HepG2 (cell line): Measurements from ENCODE around the gene ATP13A1. TPM values are rescaled to one million over a fixed set of nuclear protein-coding genes. Genes with fewer than 3 reads are reported as not detected.
A peak's percentile ranks its signal among the peaks of the same experiment; 100 is the strongest.

Experiments
- AGO2 ChIP-seq: fragments of 200-400 bp; formaldehyde crosslinking; optimal IDR thresholded peaks from 2 replicates; pipeline ENCODE3; 2017; ENCODE audit warnings: mild to moderate bottlenecking, low read depth, low read length, moderate library complexity
- CBFB ChIP-seq: sonication (generic); formaldehyde crosslinking; IDR thresholded peaks from 2 replicates; pipeline ENCODE4 v1.4.0; 2020; ENCODE audit warnings: missing genetic modification reagents
- CBX1 ChIP-seq: IDR thresholded peaks from one replicate; pipeline ENCODE4 v1.6.1; 2016; ENCODE audit warnings: antibody characterized with exemption, low read depth
- GLI4 ChIP-seq: sonication (generic); formaldehyde crosslinking; IDR thresholded peaks from 2 replicates; pipeline ENCODE4 v1.5.1; 2020; ENCODE audit warnings: missing genetic modification reagents, mild to moderate bottlenecking, moderate library complexity, borderline replicate concordance
- NCOA5 ChIP-seq: sonication (generic); formaldehyde crosslinking; IDR thresholded peaks from 2 replicates; pipeline ENCODE4 v1.4.0; 2020; ENCODE audit warnings: missing genetic modification reagents
- NR1H2 ChIP-seq: sonication (generic); formaldehyde crosslinking; IDR thresholded peaks from 2 replicates; pipeline ENCODE4 v1.8.1; 2022; ENCODE audit warnings: low read depth, missing genetic modification reagents, borderline replicate concordance
- POGZ ChIP-seq: sonication (generic); formaldehyde crosslinking; IDR thresholded peaks from 2 replicates; pipeline ENCODE4 v1.4.0; 2020; ENCODE audit warnings: mild to moderate bottlenecking, missing genetic modification reagents
- RAD21 ChIP-seq: fragments of 450-650 bp; formaldehyde crosslinking; IDR thresholded peaks from 2 replicates; pipeline ENCODE4 v1.5.0; 2020; ENCODE audit warnings: mild to moderate bottlenecking
- STAT6 ChIP-seq: sonication (generic); formaldehyde crosslinking; IDR thresholded peaks from 2 replicates; pipeline ENCODE4 v1.4.0; 2020; ENCODE audit warnings: missing genetic modification reagents, mild to moderate bottlenecking, borderline replicate concordance
- TBL1XR1 ChIP-seq: fragments of 150-350 bp; IDR thresholded peaks from 2 replicates; pipeline ENCODE4 v1.6.1; 2014; ENCODE audit warnings: borderline replicate concordance, low read length; ENCODE audit not compliant: partially characterized antibody
- ZBED4 ChIP-seq: sonication (generic); formaldehyde crosslinking; IDR thresholded peaks from 2 replicates; pipeline ENCODE4 v1.4.0; 2020; ENCODE audit warnings: missing genetic modification reagents, borderline replicate concordance
- ZNF646 ChIP-seq: sonication (generic); formaldehyde crosslinking; IDR thresholded peaks from 2 replicates; pipeline ENCODE4 v1.9.0; 2021; ENCODE audit warnings: mild to moderate bottlenecking, missing genetic modification reagents
- ZNF747 ChIP-seq: sonication (generic); formaldehyde crosslinking; IDR thresholded peaks from 2 replicates; pipeline ENCODE4 v1.8.1; 2023; ENCODE audit warnings: missing genetic modification reagents, mild to moderate bottlenecking, borderline replicate concordance
- ZNF841 ChIP-seq: sonication (generic); formaldehyde crosslinking; IDR thresholded peaks from 2 replicates; pipeline ENCODE4 v1.8.1; 2023; ENCODE audit warnings: missing genetic modification reagents, borderline replicate concordance
- ZSCAN31 ChIP-seq: sonication (generic); formaldehyde crosslinking; IDR thresholded peaks from 2 replicates; pipeline ENCODE4 v1.5.0; 2020; ENCODE audit warnings: low read depth, mild to moderate bottlenecking, missing genetic modification reagents
- polyA plus RNA-seq, 8 experiments: library from polyadenylated mRNA; depleted of rRNA in 3 of 8; stranded (reverse) in 7 of 8; unstranded in 1 of 8; fragments of >200 nt; fragmentation: Illumina TruSeq in 4 of 8; extraction: Trizol in 4 of 8; gene quantifications; 2 replicates each; pipeline versions ENCODE4 v1.2.1 to v1.2.3, GENCODE V29; 2011 to 2016; ENCODE audit warnings: low read depth in 4 of 8, missing spikeins in 1 of 8, mixed read lengths in 1 of 8; ENCODE audit not compliant: insufficient read depth in 1 of 8
- total RNA-seq, 5 experiments: library from RNA; depleted of rRNA; stranded (reverse); fragments of >200 nt; fragmentation: Illumina TruSeq; extraction: Trizol; gene quantifications; 2 replicates each; pipeline ENCODE4 v1.2.3, GENCODE V29; 2016; ENCODE audit warnings: low read depth in 1 of 5

Gene ATP13A1
- total and polyA plus RNA-seq, 2 of the 13 experiments (the other 11 are each of a cell fraction or from before 2014, with no cell fraction given): 23.2 to 41.7 TPM

- no peak for TF ChIP-seq GLI4 (CRISPR knock-in tag)
- TF ChIP-seq NR1H2 (CRISPR knock-in tag): no peak
- no peak for TF ChIP-seq ZSCAN31
- TF ChIP-seq CBFB (CRISPR knock-in tag): no peak
- no peak for TF ChIP-seq ZNF747 (CRISPR knock-in tag)
- no peak for TF ChIP-seq TBL1XR1
- TF ChIP-seq CBX1: no peak
- TF ChIP-seq ZNF646 (CRISPR knock-in tag): no peak
- TF ChIP-seq RAD21: peak; percentile 79
- TF ChIP-seq POGZ (CRISPR knock-in tag): no peak
- TF ChIP-seq ZBED4 (CRISPR knock-in tag): peak; percentile 80; the same call in 1 of the 2 replicates
- no peak for TF ChIP-seq NCOA5 (CRISPR knock-in tag)
- TF ChIP-seq STAT6: no peak
- no peak for TF ChIP-seq ZNF841
- TF ChIP-seq AGO2: peak; percentile 89
Measured at GRCh38 chr19:19643158-19644053, 20.1 kb downstream of the ATP13A1 start, which contains the start of gene GMIP (continued).
